ENCODE results near the gene MRPS24. TPM values are rescaled to one million over a fixed set of nuclear protein-coding genes. Genes with fewer than 3 reads are reported as not detected.

MRPS24 gene
- 239 to 271 TPM (median 265 TPM) in 5 replicates for total RNA-seq (2022; extraction: Qiagen RNA extraction)

DNA sequence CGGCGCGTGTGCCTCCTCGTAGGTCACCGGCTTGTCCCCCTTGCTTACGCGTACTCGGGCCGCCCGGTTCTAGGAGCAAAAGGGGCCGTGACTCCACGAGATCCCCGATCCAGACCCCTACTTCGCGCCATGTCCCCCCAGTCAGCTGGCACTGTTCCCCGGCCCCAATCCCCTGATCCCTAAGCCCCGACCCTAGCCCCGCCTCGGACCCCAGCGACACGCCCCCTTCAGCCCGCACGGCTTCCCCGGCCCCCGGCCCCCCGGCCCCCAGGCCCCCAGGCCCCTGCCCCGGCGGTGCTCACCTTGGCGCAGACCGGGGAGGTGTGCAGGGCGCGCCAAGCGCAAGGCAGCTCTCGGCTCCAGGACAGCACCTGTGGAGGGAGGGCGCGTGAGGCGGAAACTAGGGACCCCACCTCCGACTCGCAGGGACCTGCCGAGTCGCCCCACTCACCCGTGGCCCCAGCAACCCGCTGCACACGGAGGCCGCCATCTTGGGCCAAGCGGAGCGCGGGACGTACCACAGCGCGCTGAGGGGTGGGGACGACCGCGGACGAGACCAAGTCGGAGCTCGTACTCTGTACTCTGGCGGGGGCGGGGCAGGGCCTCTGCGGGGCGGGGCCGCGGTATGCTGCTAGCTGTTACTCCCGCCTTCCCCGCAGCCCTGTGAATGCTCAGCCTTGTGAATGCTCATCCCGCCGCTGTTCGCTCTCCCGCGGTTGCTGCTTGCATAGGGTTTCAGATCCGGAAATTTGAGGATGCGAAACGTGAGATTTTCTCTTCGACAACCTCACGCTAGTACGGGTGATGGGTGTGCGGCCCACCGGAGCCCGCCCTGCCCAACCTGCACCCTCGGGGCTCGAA lies at the start of gene MRPS24:
TSS of gene MRPS24 (minus strand) at position 512 of the 861 bp plus-strand sequence. CDS start at position 490, 22 bp downstream.

DNA sequence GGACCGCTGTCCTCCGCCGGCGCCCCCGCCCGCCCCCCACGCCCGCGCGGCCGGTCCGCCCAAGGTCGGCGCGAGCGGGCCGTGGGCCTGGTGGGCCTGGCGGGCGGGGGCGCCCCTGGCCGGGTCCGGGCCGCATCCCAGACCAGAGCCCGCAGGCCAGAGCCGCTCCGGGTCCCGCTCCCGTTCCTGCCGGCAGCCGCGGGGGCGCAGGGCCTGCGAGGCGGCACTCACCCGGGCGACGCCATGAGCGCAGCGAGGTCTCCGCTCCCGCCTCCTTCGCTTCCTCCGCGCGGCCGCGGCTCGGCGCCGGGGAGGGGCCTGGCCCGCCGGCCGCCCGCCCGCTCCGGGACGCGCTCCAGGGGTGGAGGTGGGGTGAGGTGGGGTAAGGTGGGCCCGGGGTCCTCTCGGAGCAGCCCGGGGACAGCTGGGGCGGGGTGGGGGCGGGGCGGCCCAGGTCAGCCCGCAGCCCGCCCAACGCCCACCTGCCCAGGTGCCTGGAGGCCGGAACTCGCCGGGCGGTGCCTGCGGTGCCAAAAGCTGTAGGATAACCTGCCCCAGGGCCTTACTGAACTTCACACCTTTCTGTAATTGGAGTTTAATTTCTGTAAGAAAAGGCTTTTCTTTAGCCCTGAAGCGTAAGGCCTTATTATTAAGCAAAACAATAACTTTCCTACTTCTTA lies 37.2 kb upstream of the MRPS24 start, which contains the start of gene URGCP:
TSS of gene URGCP (minus strand) at position 266 of the 680 bp plus-strand sequence. CDS start at position 245, 21 bp downstream.

Other genes starting within 250 kb of the MRPS24 start
- 87.3 to 91.7 TPM (median 88.9 TPM) in 5 replicates for gene COA1, start 140.0 kb downstream of the MRPS24 start, total RNA-seq (2022; extraction: Qiagen RNA extraction)
- 67.3 to 79.6 TPM (median 71.9 TPM) in 5 replicates for gene BLVRA, start 110.8 kb downstream of the MRPS24 start, total RNA-seq (2022; extraction: Qiagen RNA extraction)
- 25.5 to 29.3 TPM (median 28.3 TPM) in 5 replicates for gene URGCP, start 37.1 kb upstream of the MRPS24 start, total RNA-seq (2022; extraction: Qiagen RNA extraction)
- 7.1 to 11.7 TPM (median 10.1 TPM) in 5 replicates for gene UBE2D4, start 56.9 kb upstream of the MRPS24 start, total RNA-seq (2022; extraction: Qiagen RNA extraction)
- gene SPDYE1, start 128.4 kb upstream of the MRPS24 start, total RNA-seq (2022; extraction: Qiagen RNA extraction) = not detected in 5 replicates
- 56.5 to 77.6 TPM (median 70.8 TPM) in 5 replicates for gene DBNL, start 175.2 kb upstream of the MRPS24 start, total RNA-seq (2022; extraction: Qiagen RNA extraction)
- not detected in 5 replicates for gene PGAM2, start 196.1 kb upstream of the MRPS24 start, total RNA-seq (2022; extraction: Qiagen RNA extraction)
- 4.1 to 8.5 TPM (median 7.2 TPM) in 5 replicates for gene POLM, start 213.0 kb upstream of the MRPS24 start, total RNA-seq (2022; extraction: Qiagen RNA extraction)
- gene AEBP1, start 234.8 kb upstream of the MRPS24 start, total RNA-seq (2022; extraction: Qiagen RNA extraction) = 0.02 TPM in 1 of 5 replicates, not detected in the others